GM21447 (cell line): Measurements from ENCODE around the gene SLF2.

Experiments
- ATAC-seq: cut with Tn5 transposase; IDR thresholded peaks from one replicate; pipeline ENCODE4 v1.9.1; 2021; ENCODE audit not compliant: unreplicated experiment

SLF2 gene

DNA sequence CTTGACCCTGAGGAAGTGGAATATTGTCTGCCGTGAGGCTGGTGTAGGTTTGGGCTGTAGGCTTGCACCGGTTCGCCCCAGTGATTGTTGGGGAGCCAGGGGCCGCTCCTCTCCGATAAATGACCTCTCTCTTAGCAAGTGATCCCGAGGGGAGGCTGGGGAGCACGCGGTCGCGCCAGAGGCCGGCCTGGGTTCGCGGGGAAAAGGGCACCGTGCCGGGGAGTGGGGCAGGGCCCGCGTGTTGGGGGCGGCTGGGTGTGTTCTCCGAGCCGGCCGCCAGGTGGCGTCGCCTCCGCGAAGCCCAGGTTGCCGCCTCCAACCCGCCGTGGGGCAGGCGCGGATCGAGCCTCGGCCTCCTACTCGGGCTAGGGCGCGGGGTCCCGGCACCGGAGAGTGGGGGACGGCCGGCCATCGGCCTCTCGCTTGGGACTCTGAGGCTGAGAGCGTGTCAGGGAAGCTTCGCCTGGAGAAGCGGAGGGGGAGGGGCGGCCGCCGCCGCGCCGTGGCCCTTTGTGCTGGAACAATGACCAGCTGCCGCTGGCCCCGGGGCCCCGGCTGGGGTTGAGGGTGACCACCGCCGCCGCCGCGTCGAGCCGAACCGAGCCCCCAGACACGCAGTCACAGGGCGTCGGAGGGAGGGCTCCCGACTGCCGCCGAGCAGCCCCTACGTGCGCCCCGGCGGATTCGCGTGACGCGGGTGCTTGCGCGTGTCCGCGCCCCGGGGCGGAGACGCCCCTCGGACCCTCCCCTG is 86.4 kb downstream of the SLF2 start:
- peak; percentile 41 for ATAC-seq

DNA sequence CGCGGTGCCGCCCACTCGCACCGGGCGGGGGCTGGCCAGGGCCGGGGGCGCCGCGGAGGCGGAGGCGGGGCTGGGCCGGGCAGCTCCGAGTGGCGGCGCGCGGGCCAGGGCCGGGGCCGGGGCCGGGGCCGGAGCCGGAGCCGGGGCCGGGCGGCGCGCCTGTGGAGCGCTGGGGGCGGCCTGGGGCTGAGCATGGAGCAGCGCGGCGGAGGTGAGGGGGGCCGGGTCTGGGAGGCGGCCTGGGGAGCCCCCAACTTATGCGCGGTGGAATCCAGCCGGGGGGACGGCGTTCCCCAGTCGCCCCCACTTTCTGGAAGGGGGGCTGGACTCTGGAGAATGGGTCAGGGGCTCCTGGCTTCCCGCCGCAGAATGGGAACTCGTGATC is 87.0 kb downstream of the SLF2 start, which contains the start of gene LZTS2:
Gene LZTS2, plus strand, starts transcription at position 67 of the 385 bp plus-strand sequence. CDS start 2,731 bp downstream, outside the sequence.
- ATAC-seq, result no peak

GRCh38 chr10:101000127-101000914 is 87.6 kb downstream of the SLF2 start:
- ATAC-seq, result no peak

DNA sequence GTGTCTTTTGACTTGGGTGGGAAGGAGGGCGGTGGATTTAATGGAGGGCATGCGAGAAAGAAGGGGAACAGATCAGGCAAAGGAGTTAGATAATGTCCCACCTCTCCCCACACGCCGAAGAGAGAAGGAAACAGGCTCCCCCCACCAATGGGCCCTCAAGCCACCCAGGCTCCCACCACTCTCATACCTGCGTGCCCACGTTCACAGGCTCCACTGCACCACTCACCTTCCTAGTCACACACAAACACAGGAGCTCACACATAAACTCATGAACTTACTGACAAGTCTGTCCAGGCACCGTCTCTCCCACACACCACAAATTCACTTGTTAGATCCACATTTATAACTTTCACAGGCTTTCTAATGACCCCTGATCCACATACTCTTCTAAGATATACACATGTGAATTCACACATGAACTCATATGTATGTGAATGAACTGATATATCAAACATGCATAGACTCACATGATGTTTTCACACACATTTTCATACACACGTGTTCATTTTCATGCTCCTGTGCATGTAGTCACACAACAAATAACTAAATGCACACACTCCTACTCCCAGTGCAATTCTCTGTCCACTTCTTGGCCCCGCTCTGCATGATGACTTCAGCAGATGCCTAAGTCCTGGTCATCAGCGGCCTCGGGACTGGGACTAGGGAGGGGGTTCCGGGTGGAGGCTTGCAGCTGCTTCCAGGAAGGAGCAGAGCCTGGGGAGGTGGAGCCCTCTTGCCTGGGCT is 88.3 kb downstream of the SLF2 start:
- ATAC-seq, result no peak

GRCh38 chr10:101001659-101002035 is 88.9 kb downstream of the SLF2 start:
- ATAC-seq, result no peak

- no peak for ATAC-seq
Observed at GRCh38 chr10:101002456-101002855, 89.7 kb downstream of the SLF2 start.

GRCh38 chr10:101003639-101004206 is 91.0 kb downstream of the SLF2 start:
- no peak for ATAC-seq

DNA sequence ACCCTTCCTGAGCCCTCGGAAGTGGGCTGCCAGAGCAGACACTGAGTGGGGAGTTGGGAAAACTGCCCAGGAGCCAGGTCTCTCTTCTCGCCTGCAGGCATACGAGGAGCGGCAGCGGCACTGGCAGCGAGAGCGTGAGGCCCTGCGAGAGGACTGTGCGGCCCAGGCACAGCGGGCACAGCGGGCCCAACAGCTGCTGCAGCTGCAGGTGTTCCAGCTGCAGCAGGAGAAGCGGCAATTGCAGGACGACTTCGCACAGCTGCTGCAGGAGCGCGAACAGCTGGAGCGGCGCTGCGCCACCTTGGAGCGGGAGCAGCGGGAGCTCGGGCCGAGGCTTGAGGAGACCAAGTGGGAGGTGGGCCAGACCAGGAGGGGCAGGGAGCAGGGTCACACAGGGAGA is 92.6 kb downstream of the SLF2 start:
- no peak for ATAC-seq

DNA sequence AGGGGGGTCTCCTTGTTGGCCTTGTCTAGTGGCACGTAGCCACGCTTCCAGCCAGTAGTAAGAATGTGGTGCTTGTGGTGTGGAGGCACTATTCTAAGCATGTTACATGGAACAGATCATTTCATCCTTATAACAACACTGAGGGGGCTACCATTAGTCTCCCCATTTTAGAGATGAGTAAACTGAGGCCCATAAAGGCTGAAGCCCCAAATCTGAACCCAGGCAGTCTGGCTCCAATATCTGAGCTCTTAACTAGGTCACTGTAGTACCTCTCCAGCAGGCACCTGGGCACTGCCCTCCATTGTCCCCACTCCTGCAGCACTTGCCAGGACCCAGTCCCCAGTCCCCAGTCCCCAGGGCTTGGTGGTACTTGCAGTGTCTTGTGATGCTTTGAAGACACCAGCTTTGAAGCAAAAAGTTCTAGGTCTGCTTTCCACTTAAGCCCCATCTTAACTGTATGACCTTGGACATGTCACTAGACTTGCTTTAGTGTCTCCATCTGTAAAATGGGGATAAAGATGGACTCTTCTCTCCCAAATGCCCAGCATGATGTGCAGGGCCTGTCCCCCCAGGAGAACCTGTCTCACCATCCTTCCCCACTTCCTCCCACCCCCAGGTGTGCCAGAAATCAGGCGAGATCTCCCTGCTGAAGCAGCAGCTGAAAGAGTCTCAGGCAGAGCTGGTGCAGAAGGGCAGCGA is 93.3 kb downstream of the SLF2 start:
- ATAC-seq, result no peak

- no peak for ATAC-seq
Observed at GRCh38 chr10:101006593-101007098, 93.9 kb downstream of the SLF2 start.

GRCh38 chr10:101007099-101007711 is 94.4 kb downstream of the SLF2 start:
- ATAC-seq, result no peak

GRCh38 chr10:101007915-101008822 is 95.4 kb downstream of the SLF2 start:
- no peak for ATAC-seq

DNA sequence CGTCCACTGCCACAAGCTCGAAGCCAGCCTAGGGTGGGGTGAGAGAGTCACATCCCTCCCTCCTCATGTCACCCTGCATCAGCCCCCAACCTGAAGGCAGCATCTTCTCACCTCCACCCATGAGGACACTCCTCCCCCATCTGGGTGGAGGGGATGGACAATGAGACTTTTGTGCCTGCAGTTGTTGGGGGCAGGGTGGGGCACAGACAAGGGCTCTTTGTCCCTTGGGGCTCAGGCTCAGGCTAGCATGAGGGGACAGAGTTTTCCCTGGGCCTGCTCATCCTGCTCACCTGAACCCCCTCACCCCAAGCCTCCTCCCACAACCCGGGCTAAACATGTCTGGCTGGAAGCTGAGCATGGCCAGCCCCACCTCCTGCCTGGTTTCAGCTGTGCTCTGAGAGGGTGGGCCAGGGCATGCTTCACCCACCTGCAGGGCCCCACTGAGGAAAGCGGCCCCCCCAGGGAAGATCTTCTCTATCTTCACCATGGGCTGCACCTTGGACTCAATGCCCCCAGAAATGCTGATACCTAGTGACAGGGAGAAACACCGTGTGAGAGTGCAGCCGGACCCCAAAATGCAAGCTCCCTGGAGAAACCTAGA is 96.2 kb downstream of the SLF2 start:
- no peak for ATAC-seq

DNA sequence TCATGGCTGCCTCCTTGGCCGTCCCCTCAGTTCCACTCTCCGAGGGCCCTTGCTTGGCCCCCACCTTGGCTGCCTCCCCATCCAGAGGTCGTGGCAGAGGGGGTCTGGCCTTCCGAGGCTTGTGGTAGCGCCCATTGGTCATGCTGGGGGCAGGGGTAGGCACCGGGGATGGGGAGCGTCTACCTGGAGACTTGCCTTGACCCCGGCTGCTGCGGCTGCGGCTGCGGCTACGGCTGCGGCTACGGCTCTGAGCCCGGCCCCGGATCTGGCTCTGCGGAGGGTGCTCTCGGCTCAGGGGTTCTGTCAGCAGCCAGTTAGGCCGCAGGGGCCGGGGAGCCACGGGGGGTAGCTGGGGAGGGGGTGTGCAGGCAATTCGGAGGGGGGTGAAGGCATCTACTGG is 97.6 kb downstream of the SLF2 start:
- ATAC-seq, result no peak

DNA sequence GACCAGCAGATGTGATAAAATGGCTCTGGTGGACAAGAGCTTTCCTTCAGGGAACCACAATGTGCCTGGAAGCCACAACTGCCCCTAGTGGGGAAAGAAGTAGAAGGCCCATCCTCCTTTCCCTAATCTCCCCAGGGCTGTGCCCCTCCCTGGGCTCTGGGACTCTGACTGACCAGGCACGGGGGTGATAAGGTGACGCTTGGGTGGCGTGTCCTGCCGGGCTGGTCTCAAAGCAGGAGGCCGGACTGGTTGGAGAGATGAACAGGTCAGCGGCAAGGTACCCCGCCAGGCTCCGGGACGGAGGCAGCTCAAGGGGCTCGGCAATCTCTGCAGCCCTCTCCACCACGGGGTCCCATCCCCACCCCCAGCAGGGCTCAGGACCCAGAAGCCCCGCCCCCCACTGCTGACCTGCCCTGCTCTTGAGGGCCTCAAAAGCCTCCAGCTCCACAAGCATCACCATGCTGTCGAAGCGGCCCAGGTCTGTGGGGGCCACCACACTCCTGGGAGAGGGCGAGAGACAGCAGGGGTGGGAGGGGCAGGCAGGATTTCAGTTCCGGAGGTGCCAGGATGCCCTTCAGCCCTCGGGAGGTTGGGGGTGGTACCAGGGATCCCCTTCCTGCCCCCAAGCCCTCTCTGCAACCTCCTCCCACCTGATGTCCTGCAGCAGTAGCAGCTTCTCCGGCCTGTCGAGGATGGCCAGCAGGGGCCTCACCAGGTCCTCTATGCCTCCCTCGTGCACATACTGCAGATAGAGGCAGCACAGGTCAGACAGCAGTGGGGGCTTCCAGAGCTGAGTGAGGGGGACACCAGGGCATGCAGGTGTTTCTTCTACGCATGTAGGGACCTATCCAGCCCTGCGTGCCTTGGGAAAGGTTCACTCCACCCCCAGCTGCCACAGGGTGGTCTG is 99.0 kb downstream of the SLF2 start:
- no peak for ATAC-seq

- peak; percentile 88 for ATAC-seq
Observed at GRCh38 chr10:101012525-101013364, 100.0 kb downstream of the SLF2 start.

GRCh38 chr10:101013365-101013825 is 100.6 kb downstream of the SLF2 start:
- no peak for ATAC-seq
